ENCODE results near the gene RPL15. TPM values are rescaled to one million over a fixed set of nuclear protein-coding genes. Genes with fewer than 3 reads are reported as not detected.

Gene RPL15
- total RNA-seq, 1 donor from 2014 or later: 3,479 TPM

- TF ChIP-seq CTCF (IDR thresholded peaks at IDR 0.05; ENCODE audit: insufficient read depth, low read length, poor library complexity, severe bottlenecking): no peak
- no peak for DNase-seq (ENCODE audit: low read depth)
- no peaks in the 10 kb centered on the region for H3K27me3 ChIP-seq (ENCODE audit: control insufficient read depth, insufficient read depth, low read length)
- peak overlapping the region; percentile 87 for H3K4me3 ChIP-seq (ENCODE audit: low read depth, low read length)
- no peaks in the 10 kb centered on the region for H3K36me3 ChIP-seq (ENCODE audit: control insufficient read depth, insufficient read depth, low read length)
Measured at GRCh38 chr3:23945663-23945912, 28.7 kb downstream of the RPL15 start.

- no peak for TF ChIP-seq CTCF (IDR thresholded peaks at IDR 0.05; ENCODE audit: insufficient read depth, low read length, poor library complexity, severe bottlenecking)
- no peak for DNase-seq (ENCODE audit: low read depth)
- peak overlapping the region; percentile 87 for H3K4me3 ChIP-seq (ENCODE audit: low read depth, low read length)
- no peaks in the 10 kb centered on the region for H3K27me3 ChIP-seq (ENCODE audit: control insufficient read depth, insufficient read depth, low read length)
- H3K36me3 ChIP-seq (ENCODE audit: control insufficient read depth, insufficient read depth, low read length): no peaks in the 10 kb centered on the region
Measured at GRCh38 chr3:23945913-23946687, 29.2 kb downstream of the RPL15 start.

- Histone ChIP-seq H3K4me3 (ENCODE audit: low read depth, low read length) (no peak overlapping the region), H3K27me3 (ENCODE audit: control insufficient read depth, insufficient read depth, low read length) (no peaks in the 10 kb centered on the region), H3K36me3 (ENCODE audit: control insufficient read depth, insufficient read depth, low read length) (no peaks in the 10 kb centered on the region)
- no peak for TF ChIP-seq CTCF (IDR thresholded peaks at IDR 0.05; ENCODE audit: insufficient read depth, low read length, poor library complexity, severe bottlenecking)
- DNase-seq (ENCODE audit: low read depth): no peak
Measured at GRCh38 chr3:23948761-23949160, 31.8 kb downstream of the RPL15 start.

- Histone ChIP-seq H3K4me3 (ENCODE audit: low read depth, low read length) (no peak overlapping the region), H3K36me3 (ENCODE audit: control insufficient read depth, insufficient read depth, low read length) (no peaks in the 10 kb centered on the region), H3K27me3 (ENCODE audit: control insufficient read depth, insufficient read depth, low read length) (no peaks in the 10 kb centered on the region)
- TF ChIP-seq CTCF (IDR thresholded peaks at IDR 0.05; ENCODE audit: insufficient read depth, low read length, poor library complexity, severe bottlenecking): no peak
- DNase-seq (ENCODE audit: low read depth): no peak
Measured at GRCh38 chr3:23949784-23950183, 32.9 kb downstream of the RPL15 start.

- no peak for TF ChIP-seq CTCF (IDR thresholded peaks at IDR 0.05; ENCODE audit: insufficient read depth, low read length, poor library complexity, severe bottlenecking)
- DNase-seq (ENCODE audit: low read depth): no peak
- no peaks in the 10 kb centered on the region for H3K36me3 ChIP-seq (ENCODE audit: control insufficient read depth, insufficient read depth, low read length)
- H3K4me3 ChIP-seq (ENCODE audit: low read depth, low read length): no peak overlapping the region
- no peaks in the 10 kb centered on the region for H3K27me3 ChIP-seq (ENCODE audit: control insufficient read depth, insufficient read depth, low read length)
Measured at GRCh38 chr3:23950293-23950692, 33.4 kb downstream of the RPL15 start.

GRCh38 chr3:23952646-23953045, 35.7 kb downstream of the RPL15 start:
- DNase-seq (ENCODE audit: low read depth): no peak
- Histone ChIP-seq H3K4me3 (ENCODE audit: low read depth, low read length) (no peak overlapping the region), H3K36me3 (ENCODE audit: control insufficient read depth, insufficient read depth, low read length) (no peaks in the 10 kb centered on the region), H3K27me3 (ENCODE audit: control insufficient read depth, insufficient read depth, low read length) (no peaks in the 10 kb centered on the region)
- no peak for TF ChIP-seq CTCF (IDR thresholded peaks at IDR 0.05; ENCODE audit: insufficient read depth, low read length, poor library complexity, severe bottlenecking)

Data from kidney epithelial cell (primary cell).